Activated CD4-positive, CD25-positive, alpha-beta regulatory T cell treated with anti-CD3 and anti-CD28 coated beads, Interleukin-2, amount 50 U/mL, for 24 hours (primary cell): ENCODE results near the gene KIF3A.

Experiments
- ATAC-seq, 2 donors: fragments of 150-1000 bp; cut with Tn5 transposase; one replicate each; pipeline ENCODE4 v1.10.0; 2021; ENCODE audit warnings: mild to moderate bottlenecking in 1 of 2, moderate library complexity in 1 of 2

Gene KIF3A

GRCh38 chr5:132675936-132676689, 61.2 kb downstream of the KIF3A start:
- ATAC-seq, result no peak

GRCh38 chr5:132674671-132675506, 62.5 kb downstream of the KIF3A start:
- peak in 1 of 2 donors; percentile 30 for ATAC-seq

- ATAC-seq, result no peak
These were observed 63.3 kb downstream of the KIF3A start, which contains the start of gene IL4 for GRCh38 chr5:132673939-132674630. TSS of gene IL4 (plus strand) at chr5:132673989. CDS start at chr5:132674051, 62 bp downstream.

GRCh38 chr5:132673488-132673887, 63.9 kb downstream of the KIF3A start:
- ATAC-seq, result no peak

GRCh38 chr5:132671000-132671399, 66.3 kb downstream of the KIF3A start:
- no peak for ATAC-seq

DNA sequence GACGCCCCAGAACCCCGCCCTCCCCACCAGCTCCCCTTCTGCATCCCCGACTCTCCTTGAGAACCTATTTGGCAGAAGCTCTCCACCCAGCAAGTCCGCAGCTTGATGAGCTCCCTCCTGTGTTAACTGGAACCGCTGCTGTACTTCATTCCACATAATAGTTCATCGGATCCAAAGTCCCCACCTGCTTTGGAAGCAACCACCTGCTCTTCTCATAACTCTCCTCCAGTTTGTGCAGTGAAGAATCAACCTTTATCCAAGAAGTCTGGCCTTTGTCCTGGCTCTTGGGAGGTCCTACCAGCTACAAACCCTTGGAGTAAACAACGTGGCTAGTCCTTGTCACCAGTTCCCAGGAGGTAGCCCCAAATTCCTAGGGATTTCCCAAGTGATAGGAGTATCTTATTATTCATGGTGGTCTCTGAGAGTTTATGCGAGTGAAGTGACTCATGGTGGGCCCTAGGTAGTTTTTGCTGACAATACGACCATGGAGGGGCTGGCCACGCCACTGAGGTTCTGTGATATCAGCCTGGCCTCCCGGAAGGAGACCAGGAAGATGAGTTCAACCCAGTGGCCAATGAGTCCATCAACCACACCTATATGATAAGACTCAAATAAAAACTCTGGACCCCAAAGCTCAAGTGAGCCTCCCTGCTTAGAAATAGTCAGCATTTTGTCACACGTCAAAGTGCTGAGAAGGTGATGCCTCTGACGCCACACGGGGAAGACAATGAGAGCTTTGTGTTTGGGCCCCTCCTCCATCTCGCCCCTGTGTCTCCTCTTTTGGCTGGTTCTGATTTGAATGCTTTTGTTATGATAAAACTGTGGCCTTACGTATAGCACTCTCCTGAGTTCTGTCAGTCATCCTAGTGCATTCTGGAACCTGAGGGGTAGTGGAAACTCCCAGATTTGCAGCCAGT, 67.1 kb downstream of the KIF3A start:
- no peak for ATAC-seq

DNA sequence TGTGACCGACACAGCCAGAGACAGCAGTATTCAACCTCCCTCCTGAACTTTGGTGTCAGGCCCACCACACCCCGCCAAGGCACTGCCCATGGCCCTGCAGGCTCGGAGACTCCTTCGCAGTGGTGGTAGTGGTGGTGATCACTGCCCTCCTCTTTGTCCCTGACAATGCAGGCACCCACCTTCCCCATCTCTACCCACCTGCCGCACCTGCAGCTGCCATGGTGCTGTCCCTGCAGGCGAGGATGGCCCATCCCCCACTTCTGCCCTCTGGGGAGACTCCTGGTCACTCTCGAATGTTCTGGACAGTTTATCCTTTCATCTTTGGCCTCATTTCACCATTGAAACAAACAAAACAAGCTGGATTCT, 67.9 kb downstream of the KIF3A start:
- no peak for ATAC-seq

GRCh38 chr5:132668706-132669454, 68.5 kb downstream of the KIF3A start:
- ATAC-seq, result peak in 1 of 2 donors; percentile 7

DNA sequence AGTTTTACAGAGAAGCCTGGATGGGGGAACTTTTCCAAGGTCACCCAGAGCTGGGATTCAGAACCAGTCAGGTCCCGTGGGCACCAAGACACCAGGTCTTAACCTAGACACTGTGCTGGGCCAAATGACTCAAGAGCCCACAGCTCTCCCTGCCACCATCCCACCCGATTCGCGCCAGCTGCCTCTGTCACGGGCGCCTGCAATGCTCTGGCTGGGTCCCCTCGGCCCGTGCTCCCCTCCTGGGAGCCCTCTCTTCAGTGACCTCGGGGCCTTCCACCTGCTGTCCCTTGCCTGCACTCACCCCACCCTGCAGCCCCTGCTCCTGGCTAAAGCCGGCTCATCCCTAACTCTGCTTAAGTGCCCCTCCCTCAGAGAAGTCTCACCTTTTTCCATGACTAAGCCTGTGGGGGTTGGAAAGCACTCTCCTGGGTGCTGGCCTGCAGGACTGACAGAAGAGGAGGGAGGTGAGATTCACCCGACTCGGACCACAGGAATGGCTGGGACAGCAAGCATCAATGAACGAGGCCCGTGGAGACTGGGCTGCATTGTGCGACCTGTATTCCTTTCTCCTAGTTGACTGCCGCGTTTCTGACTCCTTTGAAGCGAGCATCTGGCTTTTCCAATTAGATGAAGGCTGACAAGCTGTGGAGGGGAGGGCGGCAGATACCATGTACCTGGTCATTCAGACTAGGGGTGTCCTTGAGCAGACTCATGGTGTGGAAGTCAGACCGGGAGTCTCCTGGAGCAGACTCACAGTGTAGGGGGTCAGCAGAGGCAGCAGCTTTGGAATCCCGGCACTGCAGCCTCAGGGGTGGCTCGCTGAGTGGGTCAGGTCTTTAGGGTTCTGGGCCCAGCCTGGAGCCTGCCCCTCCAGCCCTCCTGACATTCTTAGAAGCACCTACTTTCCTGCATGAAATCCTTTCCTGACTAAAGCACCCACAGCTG, 69.3 kb downstream of the KIF3A start:
- no peak for ATAC-seq

GRCh38 chr5:132667309-132667708, 70.0 kb downstream of the KIF3A start:
- no peak for ATAC-seq

- ATAC-seq, result no peak
These were observed 70.8 kb downstream of the KIF3A start for GRCh38 chr5:132666310-132667123.

DNA sequence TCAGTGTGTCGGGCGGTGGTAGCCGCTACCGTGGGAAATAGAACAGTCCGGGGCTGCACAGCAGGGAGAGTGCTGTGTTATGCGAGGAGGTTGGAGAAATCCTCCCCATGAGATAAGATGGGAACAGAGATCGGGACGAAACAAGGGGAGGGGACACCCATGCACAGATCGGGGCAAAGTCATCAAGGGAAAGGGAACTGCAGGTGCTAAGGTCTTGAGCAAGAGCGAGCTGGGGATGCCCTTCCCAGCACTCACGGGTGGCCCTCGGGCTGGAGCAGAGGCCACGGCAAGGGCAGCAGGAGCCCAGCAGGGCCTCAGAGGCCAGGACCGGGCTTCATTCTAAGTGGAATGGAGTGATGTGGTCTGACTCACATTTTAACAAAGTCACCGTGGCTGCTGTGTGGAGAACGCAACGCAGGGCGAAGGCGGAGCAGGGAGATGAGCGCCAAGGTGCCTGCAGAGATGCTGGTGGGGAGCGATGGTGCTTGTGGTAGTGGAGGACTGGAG, 71.7 kb downstream of the KIF3A start:
- no peak for ATAC-seq

GRCh38 chr5:132664696-132665209, 72.6 kb downstream of the KIF3A start:
- ATAC-seq, result no peak

GRCh38 chr5:132663771-132664695, 73.3 kb downstream of the KIF3A start:
- ATAC-seq, result no peak

DNA sequence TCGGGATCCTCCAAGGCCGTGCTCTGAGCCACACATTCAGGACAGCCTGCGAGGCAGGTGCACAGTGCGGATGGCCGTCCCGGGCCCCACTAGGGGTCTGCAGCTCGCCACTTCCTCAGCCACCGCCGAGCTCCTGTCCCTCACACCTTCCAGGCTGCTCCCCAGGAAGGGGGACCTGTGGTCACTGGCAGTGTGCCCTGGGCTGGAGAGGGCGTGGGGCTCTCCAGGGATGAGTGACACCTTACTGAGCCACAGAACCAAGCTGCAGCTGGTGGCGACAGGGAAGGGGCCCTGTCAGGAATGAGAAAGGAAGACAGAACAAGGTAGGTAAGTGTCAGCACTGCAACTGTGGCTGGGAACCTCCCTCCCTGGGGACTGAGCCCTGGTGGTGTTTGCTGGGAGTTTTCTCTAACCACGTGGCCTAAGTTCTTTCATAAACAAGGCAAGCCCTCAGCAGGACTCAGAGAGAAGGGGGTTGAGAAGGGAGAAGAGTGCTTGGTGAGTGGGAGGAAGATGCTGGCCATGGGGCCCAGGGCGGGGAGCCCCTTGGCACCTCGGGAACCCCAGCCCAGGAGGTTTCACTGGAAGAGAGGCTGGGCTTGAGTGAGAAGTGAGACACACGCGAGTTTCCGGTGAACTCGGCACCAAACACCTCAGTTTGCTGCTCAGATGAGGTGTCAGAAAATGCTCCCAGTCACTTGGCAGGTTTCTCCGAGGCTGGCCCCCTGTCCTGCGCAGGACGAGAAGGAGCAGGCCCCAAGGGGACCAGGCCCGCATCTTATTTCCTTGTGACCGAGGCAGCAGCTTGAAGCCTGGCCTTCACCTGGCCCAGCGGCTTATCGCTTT, 74.2 kb downstream of the KIF3A start:
- peak in 1 of 2 donors; percentile 48 for ATAC-seq

GRCh38 chr5:132662004-132662401, 75.3 kb downstream of the KIF3A start:
- ATAC-seq, result no peak
